ENCODE results near the gene GMEB2.

GMEB2 gene

GRCh38 chr20:63558804-63559484 is 68.0 kb downstream of the GMEB2 start:
- DNase-seq, result no peak

GRCh38 chr20:63557481-63557891 is 69.4 kb downstream of the GMEB2 start:
- DNase-seq, result no peak

GRCh38 chr20:63556873-63557478 is 69.9 kb downstream of the GMEB2 start:
- DNase-seq, result no peak

GRCh38 chr20:63555661-63556381 is 71.1 kb downstream of the GMEB2 start:
- no peak for DNase-seq

- no peak for DNase-seq
Observed at GRCh38 chr20:63554361-63555278, 72.3 kb downstream of the GMEB2 start.

- DNase-seq, result no peak
Observed at GRCh38 chr20:63553933-63554290, 73.0 kb downstream of the GMEB2 start, which contains the start of gene FNDC11. TSS of gene FNDC11 (plus strand) at chr20:63554159. CDS start at chr20:63555664, 1,505 bp downstream.

- peak; percentile 78 for DNase-seq
Observed at GRCh38 chr20:63553251-63553932, 73.5 kb downstream of the GMEB2 start.

GRCh38 chr20:63552481-63553249 is 74.2 kb downstream of the GMEB2 start:
- DNase-seq, result no peak

- no peak for DNase-seq
Observed at GRCh38 chr20:63551068-63551467, 75.8 kb downstream of the GMEB2 start.

- no peak for DNase-seq
Observed at GRCh38 chr20:63549679-63550282, 77.1 kb downstream of the GMEB2 start.

GRCh38 chr20:63549019-63549418 is 77.9 kb downstream of the GMEB2 start:
- no peak for DNase-seq

- DNase-seq, result no peak
Observed at GRCh38 chr20:63548542-63548941, 78.4 kb downstream of the GMEB2 start.

- DNase-seq, result no peak
Observed at GRCh38 chr20:63547725-63548480, 79.0 kb downstream of the GMEB2 start, which contains the start of gene SRMS. TSS of gene SRMS (minus strand) at chr20:63547749. CDS start at chr20:63547463, 286 bp downstream.

GRCh38 chr20:63546956-63547724 is 79.8 kb downstream of the GMEB2 start:
- no peak for DNase-seq

- DNase-seq, result no peak
Observed at GRCh38 chr20:63546256-63546955, 80.5 kb downstream of the GMEB2 start.

- no peak for DNase-seq
Observed at GRCh38 chr20:63545814-63546213, 81.1 kb downstream of the GMEB2 start.

- no peak for DNase-seq
Observed at GRCh38 chr20:63544958-63545516, 81.9 kb downstream of the GMEB2 start.

- no peak for DNase-seq
Observed at GRCh38 chr20:63544241-63544957, 82.5 kb downstream of the GMEB2 start.

All from fibroblast of skin of right quadriceps (primary cell).